NOMO-1 treated with DMSO at 0.1 percent for 48 hours (cell line): ENCODE results near the gene MSH4.
"Not testable (repeated sequence)": the region's sequence is repeated elsewhere in the genome, so short reads cannot be mapped to it uniquely, and the experiment has no call there.

Source experiments
- DNase-seq: peaks from one replicate; lab custom pipeline; 2025; ENCODE audit not compliant: unreplicated experiment; lab: John Stamatoyannopoulos, UW

The MSH4 gene

GRCh38 chr1:75795703-75796193 is 934 bp upstream of the MSH4 start:
- no peak for DNase-seq

GRCh38 chr1:75797273-75797588 is 549 bp downstream of the MSH4 start:
- DNase-seq: no peak

- no peak for DNase-seq
Measured at GRCh38 chr1:75797606-75798216, 1.0 kb downstream of the MSH4 start.

GRCh38 chr1:75801480-75801879 is 4.8 kb downstream of the MSH4 start:
- not testable (repeated sequence) for DNase-seq

GRCh38 chr1:75808921-75809320 is 12.2 kb downstream of the MSH4 start:
- no peak for DNase-seq

GRCh38 chr1:75810113-75810512 is 13.4 kb downstream of the MSH4 start:
- DNase-seq: not testable (repeated sequence)

- no peak for DNase-seq
Measured at GRCh38 chr1:75811211-75811981, 14.7 kb downstream of the MSH4 start.

- no peak for DNase-seq
Measured at GRCh38 chr1:75812065-75812464, 15.4 kb downstream of the MSH4 start.

GRCh38 chr1:75823596-75823995 is 26.9 kb downstream of the MSH4 start:
- DNase-seq: not testable (repeated sequence)

- DNase-seq: peak; percentile 58
Measured at GRCh38 chr1:75836528-75837100, 39.9 kb downstream of the MSH4 start.

- DNase-seq: peak; percentile 27
Measured at GRCh38 chr1:75838079-75838478, 41.4 kb downstream of the MSH4 start.

GRCh38 chr1:75841421-75841820 is 44.7 kb downstream of the MSH4 start:
- DNase-seq: no peak

- DNase-seq: no peak
Measured at GRCh38 chr1:75845576-75845975, 48.9 kb downstream of the MSH4 start.

GRCh38 chr1:75855010-75855409 is 58.3 kb downstream of the MSH4 start:
- peak; percentile 11 for DNase-seq

- no peak for DNase-seq
Measured at GRCh38 chr1:75855734-75856133, 59.1 kb downstream of the MSH4 start.

- no peak for DNase-seq
Measured at GRCh38 chr1:75861831-75862230, 65.1 kb downstream of the MSH4 start.

GRCh38 chr1:75870951-75871350 is 74.3 kb downstream of the MSH4 start:
- no peak for DNase-seq

GRCh38 chr1:75879985-75880384 is 83.3 kb downstream of the MSH4 start:
- DNase-seq: no peak

GRCh38 chr1:75884437-75884836 is 87.8 kb downstream of the MSH4 start:
- DNase-seq: no peak

GRCh38 chr1:75901371-75901770 is 104.7 kb downstream of the MSH4 start:
- DNase-seq: no peak

GRCh38 chr1:75908717-75909152 is 112.1 kb downstream of the MSH4 start:
- peak; percentile 59 for DNase-seq

- DNase-seq: no peak
Measured at GRCh38 chr1:75916834-75917233, 120.2 kb downstream of the MSH4 start.
